ENCODE data around the gene WWOX. TPM values are rescaled to one million over a fixed set of nuclear protein-coding genes. Genes with fewer than 3 reads are reported as not detected.

WWOX gene
- total RNA-seq, 1 donor from 2014 or later = 106 TPM

GRCh38 chr16:78760611-78761010 lies 661.2 kb downstream of the WWOX start:
- no peak for TF ChIP-seq CTCF (IDR thresholded peaks at IDR 0.05)
- H3K36me3 ChIP-seq = no peaks in the 10 kb centered on the region
- no peak for DNase-seq (ENCODE audit: low spot score in 2 of 2)
- no peaks in the 10 kb centered on the region for H3K27me3 ChIP-seq
- H3K27ac ChIP-seq = no peak overlapping the region
- H3K9me3 ChIP-seq = no peaks in the 10 kb centered on the region
- intact Hi-C loops (cut with DNase I) = no loop called here
- H3K4me1 ChIP-seq = no peaks in the 10 kb centered on the region
- no peak overlapping the region for H3K4me3 ChIP-seq

GRCh38 chr16:78761427-78761826 lies 662.0 kb downstream of the WWOX start:
- no peaks in the 10 kb centered on the region for H3K4me1 ChIP-seq
- H3K27ac ChIP-seq = no peak overlapping the region
- H3K36me3 ChIP-seq = no peaks in the 10 kb centered on the region
- H3K9me3 ChIP-seq = no peaks in the 10 kb centered on the region
- TF ChIP-seq CTCF (IDR thresholded peaks at IDR 0.05) = no peak
- H3K4me3 ChIP-seq = no peak overlapping the region
- no peak for DNase-seq (ENCODE audit: low spot score in 2 of 2)
- intact Hi-C loops (cut with DNase I) = no loop called here
- no peaks in the 10 kb centered on the region for H3K27me3 ChIP-seq

- Histone ChIP-seq H3K4me1 (no peaks in the 10 kb centered on the region), H3K9me3 (no peaks in the 10 kb centered on the region), H3K36me3 (no peaks in the 10 kb centered on the region), H3K27ac (no peak overlapping the region), H3K27me3 (no peaks in the 10 kb centered on the region), H3K4me3 (no peak overlapping the region)
- intact Hi-C loops (cut with DNase I) = no loop called here
- no peak for DNase-seq (ENCODE audit: low spot score in 2 of 2)
- TF ChIP-seq CTCF (IDR thresholded peaks at IDR 0.05) = no peak
Measured at GRCh38 chr16:78762222-78762621, 662.8 kb downstream of the WWOX start.

GRCh38 chr16:78763821-78764440 lies 664.5 kb downstream of the WWOX start:
- no peak for DNase-seq (ENCODE audit: low spot score in 2 of 2)
- H3K27me3 ChIP-seq = no peaks in the 10 kb centered on the region
- H3K27ac ChIP-seq = no peak overlapping the region
- intact Hi-C loops (cut with DNase I) = no loop called here
- H3K9me3 ChIP-seq = no peaks in the 10 kb centered on the region
- H3K4me3 ChIP-seq = no peak overlapping the region
- H3K4me1 ChIP-seq = no peaks in the 10 kb centered on the region
- no peaks in the 10 kb centered on the region for H3K36me3 ChIP-seq
- no peak for TF ChIP-seq CTCF (IDR thresholded peaks at IDR 0.05)

GRCh38 chr16:78764478-78764877 lies 665.0 kb downstream of the WWOX start:
- Histone ChIP-seq H3K27ac (no peak overlapping the region), H3K36me3 (no peaks in the 10 kb centered on the region), H3K27me3 (no peaks in the 10 kb centered on the region), H3K9me3 (no peaks in the 10 kb centered on the region), H3K4me3 (no peak overlapping the region), H3K4me1 (no peaks in the 10 kb centered on the region)
- TF ChIP-seq CTCF (IDR thresholded peaks at IDR 0.05) = no peak
- intact Hi-C loops (cut with DNase I) = no loop called here
- DNase-seq (ENCODE audit: low spot score in 2 of 2) = no peak

- no peak for DNase-seq (ENCODE audit: low spot score in 2 of 2)
- no peaks in the 10 kb centered on the region for H3K27me3 ChIP-seq
- intact Hi-C loops (cut with DNase I) = no loop called here
- TF ChIP-seq CTCF (IDR thresholded peaks at IDR 0.05) = no peak
- peaks cover 0 to 2% of the 10 kb centered on the region in 2 donors for H3K4me1 ChIP-seq
- H3K9me3 ChIP-seq = no peaks in the 10 kb centered on the region
- H3K27ac ChIP-seq = no peak overlapping the region
- H3K36me3 ChIP-seq = no peaks in the 10 kb centered on the region
- H3K4me3 ChIP-seq = no peak overlapping the region
Measured at GRCh38 chr16:78768226-78768625, 668.8 kb downstream of the WWOX start.
